Measurements from ENCODE around the gene CTSW. TPM values are rescaled to one million over a fixed set of nuclear protein-coding genes. Genes with fewer than 3 reads are reported as not detected.

The CTSW gene
- total and polyA plus RNA-seq, 4 experiments from 2014 or later = 30.1 to 107 (median 55.6) TPM

- peaks cover 12% of the 10 kb centered on the region for H3K36me3 ChIP-seq (ENCODE audit: insufficient read depth, low read length)
Measured at GRCh38 chr11:65920372-65920802, 40.8 kb downstream of the CTSW start.

DNA sequence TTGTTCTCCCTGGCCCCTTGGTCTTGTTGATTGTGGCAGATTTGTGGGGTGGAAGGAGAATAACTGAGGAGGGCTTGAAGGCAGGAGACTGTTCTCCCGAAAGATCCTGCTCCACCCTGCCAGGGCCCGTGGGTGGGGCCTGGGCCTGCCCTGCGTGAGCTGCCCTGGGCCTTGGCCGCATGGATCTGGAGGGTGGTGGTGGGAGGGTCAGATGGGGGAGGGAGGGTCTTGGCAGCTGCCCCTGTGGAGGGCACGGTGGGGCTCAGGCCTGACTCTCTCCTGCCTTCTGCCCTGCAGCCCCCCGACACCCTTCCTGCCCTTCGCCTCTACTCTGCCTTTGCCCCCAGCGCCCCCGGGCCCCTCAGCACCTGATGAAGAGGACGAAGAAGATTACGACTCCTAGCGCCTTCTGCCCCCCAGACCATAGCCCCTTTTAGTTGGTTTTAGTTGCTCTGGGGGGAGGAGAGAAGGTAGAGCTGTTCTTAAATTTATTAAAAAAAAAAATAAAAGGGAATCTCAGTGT lies 41.5 kb downstream of the CTSW start:
- DNase-seq = no peak
- intact Hi-C loops (cut with micrococcal nuclease) = no loop called here
- Histone ChIP-seq H3K4me1 (ENCODE audit: insufficient read depth, low read length) (peaks cover 48% of the 10 kb centered on the region), H3K27ac (ENCODE audit: low read depth, low read length) (peak overlapping the region; percentile 83), H3K9me3 (ENCODE audit: control insufficient read depth in 1 of 2, low read length in 2 of 2) (no peaks in the 10 kb centered on the region), H3K36me3 (ENCODE audit: insufficient read depth, low read length) (peaks cover 12% of the 10 kb centered on the region), H3K4me3 (ENCODE audit: low read length in 2 of 2) (peak overlapping the region in 1 of 2 donors; percentile 89), H3K27me3 (ENCODE audit: insufficient read depth, low read length) (no peaks in the 10 kb centered on the region)
- ChIA-PET POLR2A (ENCODE audit: partially characterized antibody) (interaction anchor here (2.5 to 14.1 kb wide), 6 partner anchors 8 to 61 kb away, joined by 7 to 320 read pairs (median 38); partner anchors contain the start of genes CCDC85B, CFL1, FIBP and FOSL1), CTCF (ENCODE audit: partially characterized antibody) (interaction anchor here (0.7 to 3.5 kb wide), 3 partner anchors 12 to 36 kb away, joined by 3 to 18 read pairs (median 9); partner anchors contain the start of gene FIBP)
- Mint-ChIP-seq H3K9me3 (peaks cover 0 to 4% (median 0%) of the 10 kb centered on the region in 8 donors), H3K4me1 (peaks cover 12 to 47% (median 31%) of the 10 kb centered on the region in 4 donors), H3K4me3 (peak overlapping the region; percentile 68 to 95 (median 92)), H3K27ac (peak overlapping the region in 1 of 7 donors; percentile 56), H3K27me3 (no peaks in the 10 kb centered on the region), H3K36me3 (peaks cover 15 to 31% of the 10 kb centered on the region in 2 donors)

More at GRCh38 chr11:65920372-65920802, 40.8 kb downstream of the CTSW start:
- POLR2A ChIA-PET (ENCODE audit: partially characterized antibody) = interaction anchor here (1.0 to 14.1 kb wide), 9 partner anchors 8 to 61 kb away, joined by 3 to 320 read pairs (median 20); partner anchors contain the start of genes CCDC85B, CFL1, FIBP and FOSL1
- Histone ChIP-seq H3K27ac (ENCODE audit: low read depth, low read length) (peak overlapping the region; percentile 83), H3K27me3 (ENCODE audit: insufficient read depth, low read length) (no peaks in the 10 kb centered on the region), H3K9me3 (ENCODE audit: control insufficient read depth in 1 of 2, low read length in 2 of 2) (no peaks in the 10 kb centered on the region), H3K4me3 (ENCODE audit: low read length in 2 of 2) (peak overlapping the region; percentile 76 to 89), H3K4me1 (ENCODE audit: insufficient read depth, low read length) (peaks cover 52% of the 10 kb centered on the region)
- H3K27me3 Mint-ChIP-seq = no peaks in the 10 kb centered on the region
- peaks cover 15 to 31% of the 10 kb centered on the region in 2 donors for H3K36me3 Mint-ChIP-seq
- peak overlapping the region in 5 of 7 donors; percentile 60 to 94 (median 93) for H3K27ac Mint-ChIP-seq
- H3K9me3 Mint-ChIP-seq = peaks cover 0 to 4% (median 0%) of the 10 kb centered on the region in 8 donors
- peak overlapping the region; percentile 88 to 95 (median 92) for H3K4me3 Mint-ChIP-seq
- CTCF ChIA-PET (ENCODE audit: partially characterized antibody) = interaction anchor here (2.5 to 3.5 kb wide), 2 partner anchors 32 to 36 kb away, joined by 9 to 18 read pairs; partner anchors contain the start of gene FIBP
- no peak for DNase-seq
- peaks cover 13 to 53% (median 30%) of the 10 kb centered on the region in 4 donors for H3K4me1 Mint-ChIP-seq
- intact Hi-C loops (cut with micrococcal nuclease) = no loop called here

DNA sequence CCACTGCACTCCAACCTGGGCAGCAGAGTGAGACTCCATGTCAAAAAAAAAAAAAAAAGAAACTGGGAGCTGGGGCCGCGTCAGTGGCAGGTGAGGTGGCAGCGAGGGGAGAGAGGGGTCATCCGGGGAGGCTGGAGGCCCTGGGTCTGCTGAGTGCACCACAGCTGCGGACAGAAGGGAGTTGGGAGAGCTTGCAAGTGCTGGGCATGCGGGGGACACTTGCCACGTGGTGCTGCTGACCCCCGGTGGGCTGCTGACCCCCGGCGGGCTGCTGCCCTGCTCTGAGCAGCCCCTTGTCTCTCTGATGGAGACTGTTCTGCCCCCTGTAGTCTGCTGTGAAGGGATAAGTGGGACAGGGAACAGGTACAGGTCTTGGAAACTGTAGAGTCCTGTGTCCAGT lies 42.2 kb downstream of the CTSW start:
- H3K9me3 ChIP-seq (ENCODE audit: control insufficient read depth in 1 of 2, low read length in 2 of 2) = no peaks in the 10 kb centered on the region
- peaks cover 12% of the 10 kb centered on the region for H3K36me3 ChIP-seq (ENCODE audit: insufficient read depth, low read length)
- no peaks in the 10 kb centered on the region for H3K27me3 ChIP-seq (ENCODE audit: insufficient read depth, low read length)
- Mint-ChIP-seq H3K36me3 (peaks cover 15 to 28% of the 10 kb centered on the region in 2 donors), H3K9me3 (peaks cover 0 to 4% (median 0%) of the 10 kb centered on the region in 8 donors), H3K27me3 (no peaks in the 10 kb centered on the region), H3K27ac (peak overlapping the region in 4 of 7 donors; percentile 0 to 48 (median 30)), H3K4me3 (peak overlapping the region in 5 of 8 donors; percentile 9 to 56 (median 46)), H3K4me1 (peaks cover 9 to 42% (median 25%) of the 10 kb centered on the region in 4 donors)
- ChIA-PET POLR2A (ENCODE audit: partially characterized antibody) (interaction anchor here (0.7 to 14.1 kb wide), 6 partner anchors 22 to 346 kb away, joined by 3 to 320 read pairs (median 23); partner anchors contain the start of genes CCDC85B, CFL1, EHBP1L1 and FIBP), CTCF (ENCODE audit: partially characterized antibody) (interaction anchor here (0.7 to 3.5 kb wide), 3 partner anchors 11 to 37 kb away, joined by 3 to 18 read pairs (median 9); partner anchors contain the start of gene FIBP)
- H3K27ac ChIP-seq (ENCODE audit: low read depth, low read length) = no peak overlapping the region
- intact Hi-C loops (cut with micrococcal nuclease) = no loop called here
- peaks cover 40% of the 10 kb centered on the region for H3K4me1 ChIP-seq (ENCODE audit: insufficient read depth, low read length)
- H3K4me3 ChIP-seq (ENCODE audit: low read length in 2 of 2) = no peak overlapping the region
- DNase-seq = no peak

DNA sequence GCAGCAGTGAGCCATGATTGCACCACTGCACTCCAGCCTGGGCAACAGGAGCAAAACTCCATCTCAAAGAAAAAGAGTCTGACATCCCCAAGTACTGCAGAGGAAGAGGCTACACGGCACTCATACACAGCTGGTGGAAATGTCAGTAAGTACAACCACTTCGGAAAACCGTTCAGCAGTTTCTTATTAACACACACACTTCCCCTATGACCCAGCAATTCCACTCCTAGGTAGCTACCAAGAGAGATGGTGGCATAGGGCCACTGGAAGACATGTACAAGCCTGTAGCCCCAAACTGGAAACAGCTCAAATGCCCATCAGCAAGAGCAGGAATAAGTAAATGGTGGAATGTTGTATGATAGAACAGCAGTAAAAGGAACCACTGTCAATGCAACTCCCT lies 42.9 kb downstream of the CTSW start:
- Mint-ChIP-seq H3K36me3 (peaks cover 15 to 28% of the 10 kb centered on the region in 2 donors), H3K9me3 (peaks cover 0 to 4% (median 0%) of the 10 kb centered on the region in 8 donors), H3K27me3 (no peaks in the 10 kb centered on the region), H3K4me1 (peaks cover 9 to 42% (median 26%) of the 10 kb centered on the region in 4 donors), H3K4me3 (peak overlapping the region in 7 of 8 donors; percentile 9 to 54 (median 24)), H3K27ac (peak overlapping the region in 4 of 7 donors; percentile 11 to 56 (median 30))
- Histone ChIP-seq H3K4me1 (ENCODE audit: insufficient read depth, low read length) (peaks cover 40% of the 10 kb centered on the region), H3K9me3 (ENCODE audit: control insufficient read depth in 1 of 2, low read length in 2 of 2) (no peaks in the 10 kb centered on the region), H3K27me3 (ENCODE audit: insufficient read depth, low read length) (no peaks in the 10 kb centered on the region), H3K36me3 (ENCODE audit: insufficient read depth, low read length) (peaks cover 12% of the 10 kb centered on the region), H3K27ac (ENCODE audit: low read depth, low read length) (no peak overlapping the region), H3K4me3 (ENCODE audit: low read length in 2 of 2) (no peak overlapping the region)
- ChIA-PET POLR2A (ENCODE audit: partially characterized antibody) (interaction anchor here (0.7 to 14.1 kb wide), 4 partner anchors 22 to 347 kb away, joined by 3 to 320 read pairs (median 6); partner anchors contain the start of genes CCDC85B, EHBP1L1, FIBP and FOSL1), CTCF (ENCODE audit: partially characterized antibody) (interaction anchor here (1.0 to 3.5 kb wide), 3 partner anchors 34 to 63 kb away, joined by 4 to 18 read pairs (median 6); partner anchors contain the start of genes FIBP and MUS81)
- intact Hi-C loops (cut with micrococcal nuclease) = no loop called here
- no peak for DNase-seq

- Mint-ChIP-seq H3K4me1 (peaks cover 21 to 44% (median 31%) of the 10 kb centered on the region in 4 donors), H3K9me3 (peaks cover 0 to 4% (median 0%) of the 10 kb centered on the region in 8 donors), H3K4me3 (no peak overlapping the region), H3K36me3 (peaks cover 15% of the 10 kb centered on the region in 2 donors), H3K27ac (peak overlapping the region in 3 of 7 donors; percentile 13 to 57 (median 31)), H3K27me3 (no peaks in the 10 kb centered on the region)
- H3K27ac ChIP-seq (ENCODE audit: low read depth, low read length) = no peak overlapping the region
- ChIA-PET POLR2A (ENCODE audit: partially characterized antibody) (interaction anchor here (0.9 to 14.1 kb wide), 2 partner anchors 24 to 36 kb away, joined by 3 to 320 read pairs; partner anchors contain the start of genes CCDC85B and FIBP), CTCF (ENCODE audit: partially characterized antibody) (no interaction called here)
- intact Hi-C loops (cut with micrococcal nuclease) = no loop called here
- no peaks in the 10 kb centered on the region for H3K9me3 ChIP-seq (ENCODE audit: control insufficient read depth in 1 of 2, low read length in 2 of 2)
- peaks cover 45% of the 10 kb centered on the region for H3K4me1 ChIP-seq (ENCODE audit: insufficient read depth, low read length)
- no peaks in the 10 kb centered on the region for H3K27me3 ChIP-seq (ENCODE audit: insufficient read depth, low read length)
- DNase-seq = no peak
- peaks cover 12% of the 10 kb centered on the region for H3K36me3 ChIP-seq (ENCODE audit: insufficient read depth, low read length)
- H3K4me3 ChIP-seq (ENCODE audit: low read length in 2 of 2) = no peak overlapping the region
Measured at GRCh38 chr11:65925397-65925796, 45.8 kb downstream of the CTSW start.

DNA sequence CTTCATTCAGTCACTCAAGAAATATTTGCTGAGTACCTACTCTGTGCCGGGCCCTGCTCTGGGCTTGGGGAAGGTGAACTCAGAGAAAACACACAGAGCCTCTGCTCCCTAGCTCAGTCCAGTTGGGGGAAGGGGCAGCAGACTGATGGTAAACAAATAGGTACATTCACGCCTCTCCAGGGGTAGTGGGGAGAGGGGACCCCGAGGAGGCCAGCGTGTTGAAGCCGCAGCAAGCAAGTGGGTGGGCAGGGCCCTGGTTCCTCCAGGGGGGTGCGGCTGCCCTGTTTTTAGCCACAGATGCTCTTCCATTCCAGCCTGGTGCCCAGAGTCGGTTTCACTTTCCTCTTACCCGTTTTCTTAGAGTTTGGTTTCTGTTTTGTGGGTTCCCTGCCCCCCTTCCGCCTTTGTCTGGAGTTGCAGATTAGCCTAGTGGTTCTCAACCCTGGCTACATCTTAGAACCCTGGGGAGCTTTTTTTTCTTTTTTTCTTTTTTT lies 48.3 kb downstream of the CTSW start:
- CTCF ChIA-PET (ENCODE audit: partially characterized antibody) = interaction anchor here (0.9 to 2.9 kb wide), 7 partner anchors 31 to 95 kb away, joined by 3 to 21 read pairs (median 7); partner anchors contain the start of genes CCDC85B and FIBP
- Histone ChIP-seq H3K27ac (ENCODE audit: low read depth, low read length) (peak overlapping the region; percentile 72), H3K27me3 (ENCODE audit: insufficient read depth, low read length) (no peaks in the 10 kb centered on the region), H3K9me3 (ENCODE audit: control insufficient read depth in 1 of 2, low read length in 2 of 2) (no peaks in the 10 kb centered on the region), H3K36me3 (ENCODE audit: insufficient read depth, low read length) (peaks cover 1% of the 10 kb centered on the region), H3K4me3 (ENCODE audit: low read length in 2 of 2) (peak overlapping the region; percentile 30 to 66), H3K4me1 (ENCODE audit: insufficient read depth, low read length) (peaks cover 24% of the 10 kb centered on the region)
- intact Hi-C loops (cut with micrococcal nuclease) = loop anchor here (1.0 to 2.0 kb wide), 5 partner anchors 9 to 75 kb away; partner anchors contain the start of genes BANF1, C11orf68, CCDC85B and DRAP1
- peak; percentile 77 to 91 (median 79) for DNase-seq
- POLR2A ChIA-PET (ENCODE audit: partially characterized antibody) = interaction anchor here (0.6 to 14.1 kb wide), 14 partner anchors 9 to 334 kb away, joined by 3 to 320 read pairs (median 5); partner anchors contain the start of genes BANF1, C11orf68, CCDC85B and DRAP1
- Mint-ChIP-seq H3K9me3 (no peaks in the 10 kb centered on the region), H3K27ac (peak overlapping the region; percentile 84 to 98 (median 95)), H3K4me1 (peaks cover 18 to 34% (median 25%) of the 10 kb centered on the region in 4 donors), H3K27me3 (no peaks in the 10 kb centered on the region), H3K36me3 (peaks cover 4 to 5% of the 10 kb centered on the region in 2 donors), H3K4me3 (peak overlapping the region; percentile 73 to 90 (median 82))

Measured in CD4-positive, alpha-beta memory T cell (primary cell).